Measurements from ENCODE around the gene XPNPEP3.
A peak's percentile ranks its signal among the peaks of the same experiment; 100 is the strongest.

The XPNPEP3 gene

GRCh38 chr22:40853333-40853732, 3.6 kb upstream of the XPNPEP3 start:
- DNase-seq (ENCODE audit: low spot score), result no peak
- peaks cover 28% of the 10 kb centered on the region for H3K36me3 ChIP-seq (ENCODE audit: low read depth)
- H3K27ac ChIP-seq (ENCODE audit: poor library complexity, severe bottlenecking), result no peak overlapping the region
- TF ChIP-seq CTCF (IDR thresholded peaks at IDR 0.05; ENCODE audit: poor library complexity, severe bottlenecking), result no peak
- no peaks in the 10 kb centered on the region for H3K9me3 ChIP-seq (ENCODE audit: severe bottlenecking)
- ATAC-seq (ENCODE audit: low read depth), result no peak
- no peaks in the 10 kb centered on the region for H3K27me3 ChIP-seq (ENCODE audit: insufficient read depth, poor library complexity, severe bottlenecking)
- no peak overlapping the region for H3K4me3 ChIP-seq (ENCODE audit: severe bottlenecking)
- peaks cover 18% of the 10 kb centered on the region for H3K4me1 ChIP-seq (ENCODE audit: insufficient read depth, poor library complexity, severe bottlenecking)

- DNase-seq (ENCODE audit: low spot score) (no peak), ATAC-seq (ENCODE audit: low read depth) (no peak)
- TF ChIP-seq CTCF (IDR thresholded peaks at IDR 0.05; ENCODE audit: poor library complexity, severe bottlenecking), result no peak
- H3K27ac ChIP-seq (ENCODE audit: poor library complexity, severe bottlenecking), result peak overlapping the region; percentile 78
- H3K9me3 ChIP-seq (ENCODE audit: severe bottlenecking), result no peaks in the 10 kb centered on the region
- H3K4me1 ChIP-seq (ENCODE audit: insufficient read depth, poor library complexity, severe bottlenecking), result peaks cover 18% of the 10 kb centered on the region
- peaks cover 23% of the 10 kb centered on the region for H3K36me3 ChIP-seq (ENCODE audit: low read depth)
- H3K27me3 ChIP-seq (ENCODE audit: insufficient read depth, poor library complexity, severe bottlenecking), result no peaks in the 10 kb centered on the region
- H3K4me3 ChIP-seq (ENCODE audit: severe bottlenecking), result no peak overlapping the region
These were observed 3.0 kb upstream of the XPNPEP3 start for GRCh38 chr22:40853961-40854360.

GRCh38 chr22:40855071-40855978, 1.6 kb upstream of the XPNPEP3 start:
- no peak for ATAC-seq (ENCODE audit: low read depth)
- Histone ChIP-seq H3K4me1 (ENCODE audit: insufficient read depth, poor library complexity, severe bottlenecking) (peaks cover 18% of the 10 kb centered on the region), H3K4me3 (ENCODE audit: severe bottlenecking) (peak overlapping the region; percentile 63), H3K36me3 (ENCODE audit: low read depth) (peaks cover 20% of the 10 kb centered on the region), H3K27ac (ENCODE audit: poor library complexity, severe bottlenecking) (peak overlapping the region; percentile 78), H3K27me3 (ENCODE audit: insufficient read depth, poor library complexity, severe bottlenecking) (no peaks in the 10 kb centered on the region), H3K9me3 (ENCODE audit: severe bottlenecking) (no peaks in the 10 kb centered on the region)
- DNase-seq (ENCODE audit: low spot score), result no peak
- no peak for TF ChIP-seq CTCF (IDR thresholded peaks at IDR 0.05; ENCODE audit: poor library complexity, severe bottlenecking)

GRCh38 chr22:40855979-40856512, 902 bp upstream of the XPNPEP3 start:
- no peak for DNase-seq (ENCODE audit: low spot score)
- TF ChIP-seq CTCF (IDR thresholded peaks at IDR 0.05; ENCODE audit: poor library complexity, severe bottlenecking), result no peak

More at GRCh38 chr22:40855979-40856512, 902 bp upstream of the XPNPEP3 start:
- Histone ChIP-seq H3K27ac (ENCODE audit: poor library complexity, severe bottlenecking) (peak overlapping the region; percentile 78), H3K4me1 (ENCODE audit: insufficient read depth, poor library complexity, severe bottlenecking) (peaks cover 18% of the 10 kb centered on the region), H3K9me3 (ENCODE audit: severe bottlenecking) (no peaks in the 10 kb centered on the region), H3K4me3 (ENCODE audit: severe bottlenecking) (peak overlapping the region; percentile 63), H3K36me3 (ENCODE audit: low read depth) (peaks cover 20% of the 10 kb centered on the region), H3K27me3 (ENCODE audit: insufficient read depth, poor library complexity, severe bottlenecking) (no peaks in the 10 kb centered on the region)
- ATAC-seq (ENCODE audit: low read depth), result peak; percentile 37

Measured in RWPE2 (cell line).